RWPE2 (cell line): ENCODE measurements around the gene ITPK1.

Source experiments
- ATAC-seq: fragments of 200-7000 bp; cut with Tn5 transposase; 3 replicates; pipeline ENCODE4 v1.9.1; 2021; ENCODE audit warnings: low read depth
- DNase-seq: peaks from one replicate; pipeline ENCODE4 v3.0.0-alpha.2; 2020; ENCODE audit warnings: low spot score
- H3K27ac ChIP-seq: fragments of 450-650 bp; 2 replicates; pipeline ENCODE4 v1.5.1; 2017; ENCODE audit warnings: mild to moderate bottlenecking; ENCODE audit not compliant: poor library complexity, severe bottlenecking
- H3K27me3 ChIP-seq: fragments of 250-450 bp; sonication (Bioruptor Pico); 2 replicates; pipeline ENCODE4 v1.5.1; 2021; ENCODE audit warnings: mild to moderate bottlenecking, moderate library complexity; ENCODE audit not compliant: insufficient read depth, poor library complexity, severe bottlenecking
- H3K36me3 ChIP-seq: fragments of 250-450 bp; sonication (Bioruptor Pico); 2 replicates; pipeline ENCODE4 v1.5.1; 2020; ENCODE audit warnings: low read depth, mild to moderate bottlenecking, moderate library complexity
- H3K4me1 ChIP-seq: fragments of 250-450 bp; sonication (Bioruptor Pico); 2 replicates; pipeline ENCODE4 v1.5.1; 2021; ENCODE audit warnings: mild to moderate bottlenecking, moderate library complexity; ENCODE audit not compliant: insufficient read depth, poor library complexity, severe bottlenecking
- H3K4me3 ChIP-seq: fragments of 250-450 bp; sonication (Bioruptor Pico); 2 replicates; pipeline ENCODE4 v1.5.1; 2021; ENCODE audit warnings: mild to moderate bottlenecking, moderate library complexity; ENCODE audit not compliant: severe bottlenecking
- H3K9me3 ChIP-seq: fragments of 250-450 bp; sonication (Bioruptor Pico); 2 replicates; pipeline ENCODE4 v1.5.1; 2021; ENCODE audit warnings: mild to moderate bottlenecking, moderate library complexity; ENCODE audit not compliant: severe bottlenecking
- TF ChIP-seq, protein P1 (sequence below): fragments of 450-650 bp; IDR thresholded peaks from one replicate; pipeline ENCODE4 v1.5.1; 2017; ENCODE audit warnings: mild to moderate bottlenecking, moderate library complexity; ENCODE audit not compliant: poor library complexity, severe bottlenecking

ITPK1 gene

DNA sequence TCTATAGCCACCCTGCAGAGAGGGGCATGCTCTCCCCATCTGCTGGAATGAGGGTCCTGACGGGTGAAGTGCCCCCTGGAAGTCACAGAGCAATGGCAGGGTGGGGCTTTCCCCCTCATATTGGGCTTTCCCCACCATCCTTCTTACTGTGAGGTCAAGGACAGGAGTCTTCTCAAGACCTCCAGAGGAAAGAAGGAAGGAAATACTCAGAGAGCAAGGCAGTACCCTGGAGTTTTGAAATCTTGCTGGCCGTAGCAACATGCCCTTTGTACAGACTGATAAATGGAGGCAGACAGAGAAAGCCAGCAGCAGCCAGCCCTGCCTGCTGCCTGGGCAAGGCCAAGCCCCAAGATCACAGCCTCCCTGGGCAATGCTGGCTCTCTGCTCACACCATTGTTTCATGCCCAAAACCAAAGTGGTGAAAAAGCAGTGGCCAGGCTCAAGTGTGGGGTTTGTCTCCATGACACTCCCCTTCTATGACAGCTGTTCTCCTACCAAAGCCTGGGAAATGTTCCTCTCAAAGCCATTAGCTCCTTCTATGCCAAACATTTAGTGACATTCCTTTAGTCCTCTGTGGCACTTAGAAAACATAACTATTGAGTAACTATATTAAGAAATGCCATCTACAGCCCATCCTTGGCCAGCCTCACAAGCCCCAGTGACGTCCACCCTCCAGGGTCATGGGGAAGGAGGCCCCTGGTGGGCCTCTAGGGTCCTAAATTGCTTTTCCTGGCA lies 13.2 kb upstream of the ITPK1 start:
- ATAC-seq, result no peak
- Histone ChIP-seq H3K36me3 (no peaks in the 10 kb centered on the region), H3K27me3 (no peaks in the 10 kb centered on the region), H3K4me1 (peaks cover 20% of the 10 kb centered on the region), H3K27ac (no peak overlapping the region), H3K9me3 (no peaks in the 10 kb centered on the region), H3K4me3 (no peak overlapping the region)
- no peak for DNase-seq
- TF ChIP-seq, protein P1, sequence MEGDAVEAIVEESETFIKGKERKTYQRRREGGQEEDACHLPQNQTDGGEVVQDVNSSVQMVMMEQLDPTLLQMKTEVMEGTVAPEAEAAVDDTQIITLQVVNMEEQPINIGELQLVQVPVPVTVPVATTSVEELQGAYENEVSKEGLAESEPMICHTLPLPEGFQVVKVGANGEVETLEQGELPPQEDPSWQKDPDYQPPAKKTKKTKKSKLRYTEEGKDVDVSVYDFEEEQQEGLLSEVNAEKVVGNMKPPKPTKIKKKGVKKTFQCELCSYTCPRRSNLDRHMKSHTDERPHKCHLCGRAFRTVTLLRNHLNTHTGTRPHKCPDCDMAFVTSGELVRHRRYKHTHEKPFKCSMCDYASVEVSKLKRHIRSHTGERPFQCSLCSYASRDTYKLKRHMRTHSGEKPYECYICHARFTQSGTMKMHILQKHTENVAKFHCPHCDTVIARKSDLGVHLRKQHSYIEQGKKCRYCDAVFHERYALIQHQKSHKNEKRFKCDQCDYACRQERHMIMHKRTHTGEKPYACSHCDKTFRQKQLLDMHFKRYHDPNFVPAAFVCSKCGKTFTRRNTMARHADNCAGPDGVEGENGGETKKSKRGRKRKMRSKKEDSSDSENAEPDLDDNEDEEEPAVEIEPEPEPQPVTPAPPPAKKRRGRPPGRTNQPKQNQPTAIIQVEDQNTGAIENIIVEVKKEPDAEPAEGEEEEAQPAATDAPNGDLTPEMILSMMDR, result no peak

DNA sequence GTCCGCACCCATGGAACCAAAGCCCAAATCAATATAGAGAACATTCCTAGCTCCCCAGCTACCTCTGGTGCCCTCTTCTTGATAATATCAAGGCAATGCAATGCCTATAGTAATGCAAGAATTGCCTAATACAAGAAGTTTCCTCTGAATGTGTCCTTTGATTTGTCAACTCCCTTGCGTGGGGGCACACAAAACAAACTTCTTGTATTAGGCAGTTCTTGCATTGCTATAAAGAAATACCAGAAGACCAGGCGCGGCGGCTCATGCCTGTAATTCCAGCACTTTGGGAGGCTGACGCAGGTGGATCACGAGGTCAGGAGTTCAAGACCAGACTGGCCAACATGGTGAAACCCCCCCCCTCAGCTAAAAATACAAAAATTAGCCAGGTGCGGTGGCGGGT lies 10.4 kb upstream of the ITPK1 start:
- Histone ChIP-seq H3K9me3 (no peaks in the 10 kb centered on the region), H3K4me3 (no peak overlapping the region), H3K4me1 (peaks cover under 1% of the 10 kb centered on the region), H3K27me3 (no peaks in the 10 kb centered on the region), H3K36me3 (no peaks in the 10 kb centered on the region), H3K27ac (no peak overlapping the region)
- no peak for DNase-seq
- TF ChIP-seq, protein P1, result no peak
- no peak for ATAC-seq

DNA sequence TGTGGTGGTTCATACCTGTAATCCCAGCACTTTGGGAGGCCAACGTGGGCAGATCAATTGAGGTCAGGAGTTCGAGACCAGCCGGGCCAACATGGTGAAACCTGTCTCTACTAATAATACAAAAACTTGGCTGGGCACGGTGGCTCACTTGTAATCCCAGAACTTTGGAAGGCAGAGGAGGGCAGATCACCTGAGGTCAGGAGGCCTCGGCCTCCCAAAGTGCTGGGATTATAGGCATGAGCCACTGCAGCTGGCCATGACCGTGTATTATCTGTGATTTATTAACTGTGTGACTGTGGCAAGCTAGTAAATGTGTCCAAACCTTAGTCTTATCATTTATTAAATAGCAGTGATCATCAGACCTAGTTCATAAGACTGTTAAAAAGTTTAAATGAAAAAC lies 7.1 kb upstream of the ITPK1 start:
- Histone ChIP-seq H3K9me3 (no peaks in the 10 kb centered on the region), H3K4me1 (no peaks in the 10 kb centered on the region), H3K27me3 (no peaks in the 10 kb centered on the region), H3K4me3 (no peak overlapping the region), H3K27ac (no peak overlapping the region), H3K36me3 (no peaks in the 10 kb centered on the region)
- no peak for ATAC-seq
- DNase-seq, result no peak
- TF ChIP-seq, protein P1, result no peak

DNA sequence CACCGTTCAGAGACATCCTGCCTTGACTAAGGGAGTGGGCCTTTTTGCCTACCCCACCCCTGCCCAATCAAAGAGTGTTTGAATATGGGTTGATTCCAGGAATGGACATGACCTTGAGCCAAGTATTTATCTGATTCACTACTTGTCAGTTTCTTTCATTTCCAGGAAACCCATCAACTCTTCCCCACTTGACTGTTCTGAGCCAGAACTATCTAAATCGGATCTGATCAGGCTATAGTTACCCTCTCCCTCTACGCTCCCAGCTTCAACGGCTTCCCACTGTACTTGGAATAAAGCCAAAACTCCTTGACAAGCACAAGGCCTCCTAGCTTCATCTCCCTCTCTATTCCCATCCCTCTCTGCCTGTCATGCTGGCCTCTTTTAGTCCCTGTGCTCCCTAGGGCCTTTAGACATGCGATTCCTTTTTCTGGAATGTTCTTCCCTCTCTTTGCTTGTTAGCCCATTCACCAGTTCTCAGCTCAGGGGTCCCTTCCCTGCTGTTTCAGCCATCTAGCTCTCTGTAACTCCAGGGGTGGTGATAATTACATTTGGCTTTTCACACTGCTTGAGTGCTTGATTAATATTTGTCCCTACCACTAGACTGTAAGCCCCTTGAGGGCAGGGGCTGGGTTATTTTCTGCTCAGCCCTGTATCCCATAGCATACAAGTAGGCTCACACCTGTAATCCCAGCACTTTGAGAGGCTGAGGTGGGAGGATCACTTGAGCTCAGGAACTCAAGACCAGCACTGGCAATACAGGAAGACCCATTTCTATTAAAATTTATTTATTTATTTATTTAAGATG lies 5.5 kb upstream of the ITPK1 start:
- H3K36me3 ChIP-seq, result no peaks in the 10 kb centered on the region
- H3K9me3 ChIP-seq, result no peaks in the 10 kb centered on the region
- no peaks in the 10 kb centered on the region for H3K4me1 ChIP-seq
- no peak overlapping the region for H3K4me3 ChIP-seq
- TF ChIP-seq, protein P1, result no peak
- DNase-seq, result no peak
- 0 out of 3 replicates have a peak, but pooled peaks have one; percentile 6 for ATAC-seq
- H3K27me3 ChIP-seq, result no peaks in the 10 kb centered on the region
- H3K27ac ChIP-seq, result no peak overlapping the region
